GM10248 (cell line): ENCODE results near the gene AKAP1.

Source experiments
- CTCF ChIA-PET: fragments of 300-600 bp; sonication (Branson Sonifier 250); formaldehyde crosslinking; extraction: SDS; loops from one replicate; lab custom pipeline; 2021; ENCODE audit warnings: antibody characterized with exemption; lab: Yijun Ruan, JAX
- POLR2A ChIA-PET: fragments of 350-650 bp; sonication (Branson Sonifier 250); formaldehyde crosslinking; extraction: SDS; loops from one replicate; lab custom pipeline; 2020; ENCODE audit warnings: antibody characterized with exemption; lab: Yijun Ruan, JAX
- DNase-seq: peaks from one replicate; pipeline ENCODE4 v3.0.0; 2012; ENCODE audit errors: extremely low spot score
- CTCF ChIP-seq: IDR thresholded peaks from 2 replicates; pipeline ENCODE4 v1.5.1; 2012; ENCODE audit warnings: mild to moderate bottlenecking, low read depth; ENCODE audit errors: extremely low read depth, missing control alignments, control extremely low read depth

The AKAP1 gene

GRCh38 chr17:57115916-57116315 lies 30.9 kb downstream of the AKAP1 start:
- TF ChIP-seq CTCF = no peak
- ChIA-PET POLR2A (no interaction called here), CTCF (interaction anchor here (1.1 to 1.4 kb wide), 2 partner anchors 13 to 106 kb away, joined by 3 read pairs; no protein-coding TSS in a partner anchor)
- DNase-seq = no peak

- no peak for TF ChIP-seq CTCF
- ChIA-PET CTCF (no interaction called here), POLR2A (no interaction called here)
- DNase-seq = no peak
These were observed 32.8 kb downstream of the AKAP1 start for GRCh38 chr17:57117798-57118197.

GRCh38 chr17:57120814-57121213 lies 35.8 kb downstream of the AKAP1 start:
- TF ChIP-seq CTCF = no peak
- POLR2A ChIA-PET = no interaction called here
- DNase-seq = no peak
- CTCF ChIA-PET = interaction anchor here (1.8 kb wide), 2 partner anchors 9 to 662 kb away, joined by 4 read pairs; no protein-coding TSS in a partner anchor

- peak; percentile 35 for TF ChIP-seq CTCF
- DNase-seq = no peak
- ChIA-PET POLR2A (no interaction called here), CTCF (interaction anchor here (0.7 to 1.8 kb wide), 9 partner anchors 8 to 662 kb away, joined by 3 to 5 read pairs (median 3); no protein-coding TSS in a partner anchor)
These were observed 36.4 kb downstream of the AKAP1 start for GRCh38 chr17:57121308-57122042.

- CTCF ChIA-PET = interaction anchor here (1.3 to 1.5 kb wide), 2 partner anchors 147 to 660 kb away, joined by 3 to 5 read pairs; partner anchors contain the start of gene SCPEP1
- TF ChIP-seq CTCF = no peak
- DNase-seq = no peak
These were observed 39.0 kb downstream of the AKAP1 start for GRCh38 chr17:57124053-57124452.

GRCh38 chr17:57125406-57125805 lies 40.4 kb downstream of the AKAP1 start:
- ChIA-PET CTCF (interaction anchor here (1.0 to 1.3 kb wide), 3 partner anchors 11 to 622 kb away, joined by 3 to 5 read pairs (median 5); partner anchors contain the start of gene AKAP1), POLR2A (no interaction called here)
- TF ChIP-seq CTCF = no peak
- DNase-seq = no peak

More at GRCh38 chr17:57124053-57124452, 39.0 kb downstream of the AKAP1 start:
- POLR2A ChIA-PET = no interaction called here
